IMR-90 (cell line): Measurements from ENCODE around the gene IRF2BP2. TPM values are rescaled to one million over a fixed set of nuclear protein-coding genes. Genes with fewer than 3 reads are reported as not detected.

Experiments
- POLR2A ChIP-seq: IDR thresholded peaks from 2 replicates; pipeline ENCODE4 v1.6.1; 2012; ENCODE audit warnings: mild to moderate bottlenecking, low read depth, low read length
- polyA plus RNA-seq, 3 experiments: library from polyadenylated mRNA; depleted of rRNA; stranded (reverse); fragments of >200 nt; gene quantifications; 2 replicates each; pipeline ENCODE4 v1.2.3, GENCODE V29; 2012; ENCODE audit warnings: low replicate concordance in 1 of 3
- total RNA-seq: library from RNA; depleted of rRNA; stranded (reverse); fragments of >200 nt; gene quantifications from 2 replicates; pipeline ENCODE4 v1.2.3, GENCODE V29; 2012
- TF ChIP-seq, protein P1 (sequence below): conservative IDR thresholded peaks from 2 replicates; pipeline ENCODE4 v1.5.1; 2012; ENCODE audit warnings: mild to moderate bottlenecking, low read depth, low read length, improper control_type of control experiment

The IRF2BP2 gene
- total and polyA plus RNA-seq, 2 of the 4 experiments (the other 2 are of a cell fraction), result 47.0 to 66.6 TPM

- TF ChIP-seq, protein P1, sequence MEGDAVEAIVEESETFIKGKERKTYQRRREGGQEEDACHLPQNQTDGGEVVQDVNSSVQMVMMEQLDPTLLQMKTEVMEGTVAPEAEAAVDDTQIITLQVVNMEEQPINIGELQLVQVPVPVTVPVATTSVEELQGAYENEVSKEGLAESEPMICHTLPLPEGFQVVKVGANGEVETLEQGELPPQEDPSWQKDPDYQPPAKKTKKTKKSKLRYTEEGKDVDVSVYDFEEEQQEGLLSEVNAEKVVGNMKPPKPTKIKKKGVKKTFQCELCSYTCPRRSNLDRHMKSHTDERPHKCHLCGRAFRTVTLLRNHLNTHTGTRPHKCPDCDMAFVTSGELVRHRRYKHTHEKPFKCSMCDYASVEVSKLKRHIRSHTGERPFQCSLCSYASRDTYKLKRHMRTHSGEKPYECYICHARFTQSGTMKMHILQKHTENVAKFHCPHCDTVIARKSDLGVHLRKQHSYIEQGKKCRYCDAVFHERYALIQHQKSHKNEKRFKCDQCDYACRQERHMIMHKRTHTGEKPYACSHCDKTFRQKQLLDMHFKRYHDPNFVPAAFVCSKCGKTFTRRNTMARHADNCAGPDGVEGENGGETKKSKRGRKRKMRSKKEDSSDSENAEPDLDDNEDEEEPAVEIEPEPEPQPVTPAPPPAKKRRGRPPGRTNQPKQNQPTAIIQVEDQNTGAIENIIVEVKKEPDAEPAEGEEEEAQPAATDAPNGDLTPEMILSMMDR, result no peak
- peak; percentile 39 for TF ChIP-seq POLR2A
Observed at GRCh38 chr1:234599617-234600417, 10.2 kb downstream of the IRF2BP2 start (continued).
